Duodenal mucosa (tissue), 2 donors: ENCODE data around the gene HUWE1.

Experiments
- H3K27ac ChIP-seq: one replicate; pipeline ENCODE4 v1.7.0; 2013; ENCODE audit warnings: low read depth, low read length
- H3K27me3 ChIP-seq, 2 donors: one replicate each; pipeline ENCODE4 v1.7.0; 2013; ENCODE audit warnings: low read length in 2 of 2, control low read depth in 1 of 2; ENCODE audit not compliant: insufficient read depth in 2 of 2, control insufficient read depth in 1 of 2
- H3K36me3 ChIP-seq, 2 donors: one replicate each; pipeline ENCODE4 v1.7.0; 2013; ENCODE audit warnings: low read length in 2 of 2, control low read depth in 1 of 2; ENCODE audit not compliant: insufficient read depth in 2 of 2, control insufficient read depth in 1 of 2
- H3K4me1 ChIP-seq, 2 donors: one replicate each; pipeline ENCODE4 v1.7.0; 2013; ENCODE audit warnings: low read length in 2 of 2, control low read depth in 1 of 2; ENCODE audit not compliant: insufficient read depth in 2 of 2, control insufficient read depth in 1 of 2
- H3K4me3 ChIP-seq, 2 donors: one replicate each; pipeline ENCODE4 v1.7.0; 2013; ENCODE audit warnings: low read length in 2 of 2, low read depth in 1 of 2
- H3K9ac ChIP-seq, 2 donors: one replicate each; pipeline ENCODE4 v1.7.0; 2013; ENCODE audit warnings: low read length in 2 of 2, low read depth in 1 of 2
- H3K9me3 ChIP-seq, 2 donors: one replicate each; pipeline ENCODE4 v1.7.0; 2013; ENCODE audit warnings: low read length in 2 of 2, control low read depth in 1 of 2; ENCODE audit not compliant: control insufficient read depth in 1 of 2

The HUWE1 gene

GRCh38 chrX:53669258-53669657, 17.3 kb downstream of the HUWE1 start:
- no peak overlapping the region for H3K9ac ChIP-seq
- H3K9me3 ChIP-seq = no peaks in the 10 kb centered on the region
- H3K27ac ChIP-seq = no peak overlapping the region
- H3K4me1 ChIP-seq = peaks cover 0 to 16% of the 10 kb centered on the region in 2 donors
- no peak overlapping the region for H3K4me3 ChIP-seq
- H3K36me3 ChIP-seq = peaks cover 0 to 19% of the 10 kb centered on the region in 2 donors
- H3K27me3 ChIP-seq = no peaks in the 10 kb centered on the region

GRCh38 chrX:53666171-53666570, 20.3 kb downstream of the HUWE1 start:
- no peaks in the 10 kb centered on the region for H3K9me3 ChIP-seq
- peaks cover 0 to 19% of the 10 kb centered on the region in 2 donors for H3K36me3 ChIP-seq
- peaks cover 0 to 16% of the 10 kb centered on the region in 2 donors for H3K4me1 ChIP-seq
- H3K27ac ChIP-seq = no peak overlapping the region
- H3K9ac ChIP-seq = no peak overlapping the region
- no peaks in the 10 kb centered on the region for H3K27me3 ChIP-seq
- no peak overlapping the region for H3K4me3 ChIP-seq

- H3K27me3 ChIP-seq = no peaks in the 10 kb centered on the region
- H3K9ac ChIP-seq = no peak overlapping the region
- no peaks in the 10 kb centered on the region for H3K9me3 ChIP-seq
- H3K27ac ChIP-seq = no peak overlapping the region
- H3K4me3 ChIP-seq = no peak overlapping the region
- H3K4me1 ChIP-seq = no peaks in the 10 kb centered on the region
- peaks cover 0 to 11% of the 10 kb centered on the region in 2 donors for H3K36me3 ChIP-seq
These were observed 26.5 kb downstream of the HUWE1 start for GRCh38 chrX:53660004-53660403.

GRCh38 chrX:53659039-53659438, 27.5 kb downstream of the HUWE1 start:
- peaks cover 0 to 6% of the 10 kb centered on the region in 2 donors for H3K36me3 ChIP-seq
- no peak overlapping the region for H3K4me3 ChIP-seq
- no peaks in the 10 kb centered on the region for H3K9me3 ChIP-seq
- H3K27me3 ChIP-seq = no peaks in the 10 kb centered on the region
- peaks cover 0 to 3% of the 10 kb centered on the region in 2 donors for H3K4me1 ChIP-seq
- no peak overlapping the region for H3K27ac ChIP-seq
- no peak overlapping the region for H3K9ac ChIP-seq

GRCh38 chrX:53656845-53657244, 29.7 kb downstream of the HUWE1 start:
- H3K4me1 ChIP-seq = peaks cover 0 to 3% of the 10 kb centered on the region in 2 donors
- no peaks in the 10 kb centered on the region for H3K9me3 ChIP-seq
- H3K4me3 ChIP-seq = no peak overlapping the region
- H3K9ac ChIP-seq = no peak overlapping the region
- H3K27me3 ChIP-seq = no peaks in the 10 kb centered on the region
- H3K36me3 ChIP-seq = peaks cover 7 to 22% of the 10 kb centered on the region in 2 donors
- H3K27ac ChIP-seq = no peak overlapping the region

- Histone ChIP-seq H3K4me3 (no peak overlapping the region), H3K9me3 (no peaks in the 10 kb centered on the region), H3K4me1 (peaks cover 0 to 3% of the 10 kb centered on the region in 2 donors), H3K9ac (no peak overlapping the region), H3K36me3 (peaks cover 7 to 40% of the 10 kb centered on the region in 2 donors), H3K27ac (no peak overlapping the region), H3K27me3 (no peaks in the 10 kb centered on the region)
These were observed 32.1 kb downstream of the HUWE1 start for GRCh38 chrX:53654376-53654775.

GRCh38 chrX:53644751-53645150, 41.8 kb downstream of the HUWE1 start:
- no peak overlapping the region for H3K4me3 ChIP-seq
- H3K27ac ChIP-seq = no peak overlapping the region
- no peaks in the 10 kb centered on the region for H3K9me3 ChIP-seq
- peaks cover 43 to 77% of the 10 kb centered on the region in 2 donors for H3K36me3 ChIP-seq
- H3K27me3 ChIP-seq = no peaks in the 10 kb centered on the region
- no peaks in the 10 kb centered on the region for H3K4me1 ChIP-seq
- no peak overlapping the region for H3K9ac ChIP-seq

GRCh38 chrX:53642337-53642736, 44.2 kb downstream of the HUWE1 start:
- no peaks in the 10 kb centered on the region for H3K27me3 ChIP-seq
- no peak overlapping the region for H3K9ac ChIP-seq
- no peaks in the 10 kb centered on the region for H3K9me3 ChIP-seq
- H3K36me3 ChIP-seq = peaks cover 35 to 65% of the 10 kb centered on the region in 2 donors
- H3K4me3 ChIP-seq = no peak overlapping the region
- H3K27ac ChIP-seq = no peak overlapping the region
- no peaks in the 10 kb centered on the region for H3K4me1 ChIP-seq

- Histone ChIP-seq H3K9me3 (no peaks in the 10 kb centered on the region), H3K9ac (no peak overlapping the region), H3K4me1 (no peaks in the 10 kb centered on the region), H3K4me3 (no peak overlapping the region), H3K27me3 (no peaks in the 10 kb centered on the region), H3K27ac (no peak overlapping the region), H3K36me3 (peaks cover 13 to 54% of the 10 kb centered on the region in 2 donors)
These were observed 47.3 kb downstream of the HUWE1 start for GRCh38 chrX:53639257-53639656.

GRCh38 chrX:53637479-53637878, 49.0 kb downstream of the HUWE1 start:
- Histone ChIP-seq H3K27me3 (no peaks in the 10 kb centered on the region), H3K9me3 (no peaks in the 10 kb centered on the region), H3K9ac (no peak overlapping the region), H3K4me1 (no peaks in the 10 kb centered on the region), H3K27ac (no peak overlapping the region), H3K36me3 (peaks cover 15 to 53% of the 10 kb centered on the region in 2 donors), H3K4me3 (no peak overlapping the region)

- H3K9ac ChIP-seq = no peak overlapping the region
- H3K4me1 ChIP-seq = no peaks in the 10 kb centered on the region
- no peak overlapping the region for H3K4me3 ChIP-seq
- H3K27me3 ChIP-seq = no peaks in the 10 kb centered on the region
- no peak overlapping the region for H3K27ac ChIP-seq
- H3K36me3 ChIP-seq = peaks cover 32 to 72% of the 10 kb centered on the region in 2 donors
- H3K9me3 ChIP-seq = no peaks in the 10 kb centered on the region
These were observed 55.4 kb downstream of the HUWE1 start for GRCh38 chrX:53631156-53631555.
